Measurements from ENCODE around the gene SCTR. TPM values are rescaled to one million over a fixed set of nuclear protein-coding genes. Genes with fewer than 3 reads are reported as not detected.
A peak's percentile ranks its signal among the peaks of the same experiment; 100 is the strongest.

SCTR gene
- total and polyA plus RNA-seq, 2 of the 13 experiments (the other 11 are each of a cell fraction or from before 2014, with no cell fraction given) = not detected

GRCh38 chr2:119402106-119402505 is 122.2 kb downstream of the SCTR start (continued):
- no peak for TF ChIP-seq CSRNP2 (CRISPR knock-in tag; conservative IDR thresholded peaks at IDR 0.05; ENCODE audit: low read depth)
- no peak for TF ChIP-seq REXO4 (CRISPR knock-in tag; IDR thresholded peaks at IDR 0.05; ENCODE audit: borderline replicate concordance)
- no peak for TF ChIP-seq SAFB2 (CRISPR knock-in tag; IDR thresholded peaks at IDR 0.05; ENCODE audit: borderline replicate concordance, low read depth)
- TF ChIP-seq NR0B2 (CRISPR knock-in tag; IDR thresholded peaks at IDR 0.05) = no peak
- TF ChIP-seq NAIF1 (CRISPR knock-in tag; IDR thresholded peaks at IDR 0.05; ENCODE audit: borderline replicate concordance) = no peak
- no peak for TF ChIP-seq MAFG (CRISPR knock-in tag; IDR thresholded peaks at IDR 0.05)
- no peak for TF ChIP-seq ELK4 (CRISPR knock-in tag; IDR thresholded peaks at IDR 0.05; ENCODE audit: borderline replicate concordance)

GRCh38 chr2:119397196-119397595 is 127.1 kb downstream of the SCTR start:
- no peak overlapping the region for H3K4me3 ChIP-seq (replicated peaks in 1 of 3; ENCODE audit: insufficient read depth in 1 of 3, low read depth in 2 of 3, low read length in 3 of 3)
- intact Hi-C loops (cut with micrococcal nuclease; ENCODE audit: unreplicated experiment) (no loop called here), in situ Hi-C loops (cut with HindIII; ENCODE audit: extremely low pct_ligation_motif_present, low pct_unique_long_range_greater_than_20kb) (no loop called here)
- BruUV-seq (replicated peaks) = no TSS peak
- H4K20me1 ChIP-seq (ENCODE audit: insufficient read depth, low read length) = no peaks in the 10 kb centered on the region
- peaks cover 1 to 39% of the 10 kb centered on the region in 2 experiments for H3K27me3 ChIP-seq (ENCODE audit: control insufficient read depth in 1 of 2, insufficient read depth in 2 of 2, low read length in 2 of 2)
- H3K36me3 ChIP-seq (replicated peaks in 1 of 2; ENCODE audit: control insufficient read depth in 1 of 2, insufficient read depth in 2 of 2, low read length in 2 of 2) = no peaks in the 10 kb centered on the region
- H3K9me3 ChIP-seq (ENCODE audit: low read length) = no peaks in the 10 kb centered on the region
- peaks cover 2% of the 10 kb centered on the region for H3K4me1 ChIP-seq (ENCODE audit: insufficient read depth, low read length)
- no peak overlapping the region for H3K4me2 ChIP-seq (ENCODE audit: low read depth, low read length)
- DNase-seq (ENCODE audit: low spot score) (no peak), ATAC-seq (peak; percentile 38), FAIRE-seq (no peak)
- H3K9ac ChIP-seq (ENCODE audit: insufficient read depth, low read depth, low read length) = no peak overlapping the region
- ChIA-PET CTCF (ENCODE audit: low intra/inter-chr PET ratio, low total read pairs) (no interaction called here), POLR2A (no interaction called here)
- 7% methylated on average over 5 of the region's 6 CpGs for WGBS (ENCODE audit: low lambda C conversion rate)
- no peaks in the 10 kb centered on the region for H3K79me2 ChIP-seq (ENCODE audit: insufficient read depth, low read length)
- no peak overlapping the region for H2AFZ ChIP-seq (ENCODE audit: low read length)
- no peak overlapping the region for H3K27ac ChIP-seq (ENCODE audit: extremely low read length, insufficient read depth, low read length)
- TF ChIP-seq NFRKB (IDR thresholded peaks at IDR 0.05) (no peak), CBX1 (IDR thresholded peaks at IDR 0.05; ENCODE audit: low read depth) (no peak), CAMTA2 (CRISPR knock-in tag; IDR thresholded peaks at IDR 0.05; ENCODE audit: borderline replicate concordance) (no peak), ZNF576 (CRISPR knock-in tag; IDR thresholded peaks at IDR 0.05) (no peak), MXI1 (IDR thresholded peaks at IDR 0.05; ENCODE audit: borderline replicate concordance, low read depth, low read length) (no peak), CCDC6 (CRISPR knock-in tag; IDR thresholded peaks at IDR 0.05) (no peak), ZNF609 (CRISPR knock-in tag; IDR thresholded peaks at IDR 0.05; ENCODE audit: borderline replicate concordance) (no peak), ZNF343 (CRISPR knock-in tag; IDR thresholded peaks at IDR 0.05) (no peak), ZNF136 (CRISPR knock-in tag; IDR thresholded peaks at IDR 0.05; ENCODE audit: low read depth) (no peak)
